Skeletal muscle tissue (tissue), 4 donors: Measurements from ENCODE around the gene PNMA8A. TPM values are rescaled to one million over a fixed set of nuclear protein-coding genes. Genes with fewer than 3 reads are reported as not detected.

Experiments used
- H3K27ac ChIP-seq: one replicate; pipeline ENCODE4 v1.7.0; 2013; ENCODE audit warnings: mild to moderate bottlenecking, low read depth, low read length, inconsistent platforms
- H3K27me3 ChIP-seq, 3 donors: one replicate each; pipeline ENCODE4 v1.7.0; 2013; ENCODE audit warnings: low read length in 3 of 3; ENCODE audit not compliant: control insufficient read depth in 3 of 3, insufficient read depth in 3 of 3
- H3K36me3 ChIP-seq, 3 donors: one replicate each; pipeline ENCODE4 v1.7.0; 2013; ENCODE audit warnings: low read length in 3 of 3; ENCODE audit not compliant: control insufficient read depth in 3 of 3, insufficient read depth in 3 of 3
- H3K4me1 ChIP-seq, 3 donors: one replicate each; pipeline ENCODE4 v1.7.0; 2013; ENCODE audit warnings: low read length in 3 of 3, mild to moderate bottlenecking in 3 of 3; ENCODE audit not compliant: control insufficient read depth in 3 of 3, insufficient read depth in 3 of 3
- H3K4me3 ChIP-seq, 3 donors: one replicate each; pipeline ENCODE4 v1.7.0; 2013; ENCODE audit warnings: low read length in 3 of 3
- H3K9ac ChIP-seq, 3 donors: one replicate each; pipeline ENCODE4 v1.7.0; 2013; ENCODE audit warnings: low read length in 3 of 3, mild to moderate bottlenecking in 3 of 3, moderate library complexity in 2 of 3, low read depth in 1 of 3
- H3K9me3 ChIP-seq, 3 donors: one replicate each; pipeline ENCODE4 v1.7.0; 2013; ENCODE audit warnings: low read length in 3 of 3; ENCODE audit not compliant: control insufficient read depth in 3 of 3
- total RNA-seq: library from RNA; depleted of rRNA; stranded (reverse); fragments of >200 nt; gene quantifications from one replicate; pipeline ENCODE4 v1.2.3, GENCODE V29; 2014
- donor health status: Osteomylitis.

PNMA8A gene
- total RNA-seq, 1 donor from 2014 or later = 21.4 TPM

DNA sequence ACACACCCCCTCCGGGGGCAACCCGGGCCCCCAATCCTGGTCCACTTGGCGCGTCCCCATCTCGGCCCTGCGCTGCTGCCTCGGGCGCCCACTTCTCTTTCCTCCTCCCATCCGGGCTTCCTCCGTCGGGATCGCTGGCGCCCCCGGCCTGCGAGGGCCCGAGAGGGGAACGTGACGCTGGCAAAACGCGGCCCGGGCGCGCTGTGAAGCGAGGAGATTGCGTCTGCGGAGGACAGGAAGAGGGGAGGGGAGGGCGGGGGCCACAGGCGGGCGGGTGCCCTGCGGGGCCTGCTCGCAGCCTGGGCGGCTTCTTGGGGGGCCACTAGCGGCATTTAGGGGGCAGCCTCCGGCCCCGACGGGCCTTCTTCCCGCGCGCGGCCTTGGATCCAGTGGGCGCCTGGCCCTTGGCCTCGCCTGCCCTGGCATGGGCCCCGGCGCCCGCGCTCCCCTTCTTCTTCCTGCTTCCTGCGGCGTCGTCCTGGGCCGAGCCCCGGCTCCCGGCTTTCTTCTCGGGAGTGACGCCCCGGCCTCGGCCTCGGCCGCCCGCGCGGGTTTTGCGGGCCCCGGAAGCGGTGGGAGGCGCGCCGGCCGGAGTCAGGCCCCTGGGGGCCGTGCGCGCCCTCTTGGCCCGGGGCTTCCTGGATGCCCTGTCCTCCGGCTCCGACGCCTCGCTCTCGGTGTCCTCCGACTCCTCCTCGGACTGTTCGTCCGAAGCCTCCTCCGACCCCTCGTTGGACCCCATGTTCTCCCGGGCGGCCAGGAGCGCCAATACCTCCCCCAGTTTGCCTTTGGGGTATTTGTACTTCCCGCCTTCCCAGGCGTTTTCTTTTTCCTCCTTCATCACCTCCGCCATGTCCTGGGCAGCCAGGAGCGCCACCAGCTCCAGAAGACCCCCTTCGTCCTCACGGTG lies 22.1 kb upstream of the PNMA8A start:
- H3K27ac ChIP-seq = no peak overlapping the region
- no peaks in the 10 kb centered on the region for H3K9me3 ChIP-seq
- H3K36me3 ChIP-seq = no peaks in the 10 kb centered on the region
- H3K4me1 ChIP-seq = peaks cover 9 to 16% (median 13%) of the 10 kb centered on the region in 3 donors
- H3K4me3 ChIP-seq = peak overlapping the region in 2 of 3 donors; percentile 38 to 49
- H3K27me3 ChIP-seq = peaks cover 38 to 63% (median 52%) of the 10 kb centered on the region in 3 donors
- peak overlapping the region in 2 of 3 donors; percentile 32 to 64 for H3K9ac ChIP-seq

DNA sequence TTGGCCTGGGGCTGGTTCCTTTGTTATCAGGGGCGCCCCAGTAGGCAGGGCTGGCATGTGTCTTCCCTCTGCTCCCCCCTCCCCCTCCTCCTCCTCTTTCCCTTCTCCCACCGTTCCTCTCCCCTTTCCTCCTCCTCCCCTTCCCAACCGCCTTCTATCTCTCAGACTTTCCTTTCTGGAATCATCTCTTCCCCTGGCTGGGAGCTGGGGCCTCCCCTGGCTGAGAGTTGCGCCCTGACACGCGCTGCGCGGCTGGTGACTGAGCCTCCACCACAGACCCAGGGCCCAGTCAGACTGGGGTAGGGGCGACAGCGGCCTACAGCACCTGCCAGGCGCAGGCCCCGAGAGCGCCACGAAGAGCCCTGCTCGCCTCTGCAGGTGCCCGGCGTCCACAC lies 21.5 kb upstream of the PNMA8A start:
- peak overlapping the region in 2 of 3 donors; percentile 32 to 62 for H3K9ac ChIP-seq
- H3K36me3 ChIP-seq = no peaks in the 10 kb centered on the region
- H3K9me3 ChIP-seq = no peaks in the 10 kb centered on the region
- no peak overlapping the region for H3K27ac ChIP-seq
- H3K4me3 ChIP-seq = peak overlapping the region in 1 of 3 donors; percentile 13
- H3K27me3 ChIP-seq = peaks cover 43 to 68% (median 56%) of the 10 kb centered on the region in 3 donors
- peaks cover 11 to 18% (median 15%) of the 10 kb centered on the region in 3 donors for H3K4me1 ChIP-seq

DNA sequence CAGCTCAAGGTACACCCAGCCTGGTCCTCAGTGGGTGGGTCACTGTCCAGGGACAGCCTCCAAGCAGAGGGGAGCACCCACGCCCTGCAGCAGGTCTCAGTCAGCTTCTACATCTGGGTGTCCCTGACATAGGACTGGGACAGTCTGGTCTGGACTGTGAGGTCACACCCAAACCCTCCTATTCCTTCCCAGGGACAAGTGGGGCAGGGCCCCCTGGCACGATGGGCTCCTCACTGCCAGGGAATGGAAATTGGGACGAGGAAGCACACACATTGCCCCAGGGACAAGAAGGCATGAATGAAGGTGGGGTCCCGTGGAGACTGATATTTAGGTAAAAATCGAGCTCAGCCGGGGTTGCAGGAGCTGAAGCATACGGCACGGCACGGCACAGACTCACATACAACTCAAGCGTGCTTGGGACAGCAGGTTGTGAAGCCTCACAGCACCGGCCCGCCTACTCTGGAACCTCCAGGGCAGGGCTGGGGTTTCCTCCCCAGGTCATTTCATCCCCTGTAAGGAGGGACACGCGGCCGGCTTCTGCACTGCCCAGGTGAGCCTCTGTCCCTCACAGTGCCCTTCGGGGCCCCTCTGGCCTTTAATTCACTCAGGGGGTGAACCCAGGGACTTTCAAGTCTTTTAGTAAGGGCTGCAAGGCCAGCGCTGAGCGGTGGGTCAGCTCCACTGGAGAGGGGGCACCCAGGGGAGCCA lies 20.8 kb upstream of the PNMA8A start:
- Histone ChIP-seq H3K4me3 (no peak overlapping the region), H3K9me3 (no peaks in the 10 kb centered on the region), H3K27me3 (peaks cover 50 to 75% (median 62%) of the 10 kb centered on the region in 3 donors), H3K27ac (no peak overlapping the region), H3K4me1 (peaks cover 17 to 25% (median 22%) of the 10 kb centered on the region in 3 donors), H3K36me3 (no peaks in the 10 kb centered on the region), H3K9ac (no peak overlapping the region)

DNA sequence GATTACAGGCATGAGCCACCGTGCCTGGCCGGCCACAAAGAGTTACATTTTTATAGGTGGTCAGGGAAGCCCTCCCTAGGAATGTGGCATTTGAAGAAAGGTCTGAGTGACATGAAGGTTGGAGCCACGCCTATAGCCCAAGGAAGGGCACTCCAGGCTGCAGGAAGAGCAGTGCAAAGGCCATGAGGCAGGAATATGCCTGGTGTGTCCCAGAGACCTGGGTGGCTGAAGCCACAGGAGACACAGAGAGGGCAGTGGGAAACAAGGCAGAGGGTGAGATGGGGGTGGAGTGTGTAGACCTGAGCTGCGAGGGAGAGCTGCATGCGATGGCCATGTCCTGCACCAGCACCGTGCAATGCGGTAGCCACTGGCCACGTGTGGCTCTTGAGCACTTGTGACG lies 19.4 kb upstream of the PNMA8A start:
- no peaks in the 10 kb centered on the region for H3K9me3 ChIP-seq
- no peak overlapping the region for H3K4me3 ChIP-seq
- H3K27ac ChIP-seq = no peak overlapping the region
- no peak overlapping the region for H3K9ac ChIP-seq
- H3K4me1 ChIP-seq = peaks cover 17 to 25% (median 23%) of the 10 kb centered on the region in 3 donors
- peaks cover 59 to 77% (median 61%) of the 10 kb centered on the region in 3 donors for H3K27me3 ChIP-seq
- no peaks in the 10 kb centered on the region for H3K36me3 ChIP-seq

DNA sequence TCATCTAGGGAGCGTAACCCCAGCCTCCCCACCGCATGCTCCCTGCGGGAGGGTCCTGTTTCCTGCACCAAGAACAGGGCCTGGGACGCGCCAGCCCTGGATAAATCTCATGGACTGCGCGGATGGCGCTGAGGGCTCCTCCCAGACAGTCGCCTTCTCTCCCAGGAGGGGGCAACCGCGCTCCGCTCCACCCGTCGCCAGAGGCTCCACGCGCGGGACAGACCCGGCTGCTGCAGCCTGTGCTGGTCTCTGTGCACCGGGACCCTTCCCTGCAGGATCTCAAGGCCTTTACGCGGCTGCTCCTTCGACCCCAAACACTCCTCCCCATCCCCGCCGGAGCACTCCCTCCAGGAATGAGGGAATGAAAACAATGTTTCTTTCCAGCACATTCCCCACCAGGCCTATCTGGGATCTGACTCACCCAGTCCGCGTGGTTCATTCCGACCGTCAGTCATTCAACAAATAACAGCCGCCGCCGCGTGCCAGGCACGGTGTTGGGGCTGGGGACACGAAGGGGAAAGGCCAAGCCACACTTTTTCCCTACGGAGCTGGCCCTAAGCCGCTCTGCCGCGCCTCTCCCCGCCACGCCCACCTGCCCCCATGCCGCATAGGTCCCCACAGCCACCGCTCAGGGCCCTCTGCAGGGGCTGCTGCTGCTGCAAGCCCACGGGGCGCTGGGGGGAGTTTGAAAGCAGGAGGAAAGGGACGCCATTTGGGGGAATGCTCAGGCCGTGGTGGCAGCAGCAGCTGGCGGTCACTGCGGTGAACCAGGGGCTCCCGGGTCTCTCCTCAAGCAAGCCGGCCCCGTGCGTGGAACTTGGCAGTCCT lies 18.3 kb upstream of the PNMA8A start:
- Histone ChIP-seq H3K9ac (peak overlapping the region in 1 of 3 donors; percentile 33), H3K27ac (no peak overlapping the region), H3K36me3 (no peaks in the 10 kb centered on the region), H3K9me3 (no peaks in the 10 kb centered on the region), H3K4me1 (peaks cover 15 to 23% (median 20%) of the 10 kb centered on the region in 3 donors), H3K27me3 (peaks cover 52 to 68% (median 55%) of the 10 kb centered on the region in 3 donors), H3K4me3 (peak overlapping the region in 1 of 3 donors; percentile 35)

DNA sequence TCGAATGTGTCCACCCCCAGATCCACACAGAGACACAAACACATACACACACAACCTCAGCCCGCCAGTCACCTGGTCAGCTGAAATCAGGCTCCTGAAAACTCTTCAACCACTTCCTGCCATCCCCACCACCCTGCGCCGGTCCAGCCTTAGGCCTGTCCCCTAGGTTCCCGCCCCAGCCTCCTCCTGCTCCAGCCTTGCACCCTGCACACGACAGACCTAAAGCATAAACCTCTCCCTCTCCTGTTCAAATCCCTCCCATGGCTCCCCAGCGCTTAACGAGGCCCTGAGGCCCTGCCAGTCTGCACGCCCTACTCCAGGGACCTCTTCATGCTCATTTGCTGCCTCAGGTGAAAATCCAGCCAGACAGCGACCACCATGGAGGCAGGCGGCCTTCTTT lies 17.2 kb upstream of the PNMA8A start:
- H3K9me3 ChIP-seq = no peaks in the 10 kb centered on the region
- no peak overlapping the region for H3K27ac ChIP-seq
- H3K4me3 ChIP-seq = no peak overlapping the region
- H3K4me1 ChIP-seq = peaks cover 12 to 21% (median 20%) of the 10 kb centered on the region in 3 donors
- peaks cover 44 to 58% (median 50%) of the 10 kb centered on the region in 3 donors for H3K27me3 ChIP-seq
- no peak overlapping the region for H3K9ac ChIP-seq
- H3K36me3 ChIP-seq = no peaks in the 10 kb centered on the region

DNA sequence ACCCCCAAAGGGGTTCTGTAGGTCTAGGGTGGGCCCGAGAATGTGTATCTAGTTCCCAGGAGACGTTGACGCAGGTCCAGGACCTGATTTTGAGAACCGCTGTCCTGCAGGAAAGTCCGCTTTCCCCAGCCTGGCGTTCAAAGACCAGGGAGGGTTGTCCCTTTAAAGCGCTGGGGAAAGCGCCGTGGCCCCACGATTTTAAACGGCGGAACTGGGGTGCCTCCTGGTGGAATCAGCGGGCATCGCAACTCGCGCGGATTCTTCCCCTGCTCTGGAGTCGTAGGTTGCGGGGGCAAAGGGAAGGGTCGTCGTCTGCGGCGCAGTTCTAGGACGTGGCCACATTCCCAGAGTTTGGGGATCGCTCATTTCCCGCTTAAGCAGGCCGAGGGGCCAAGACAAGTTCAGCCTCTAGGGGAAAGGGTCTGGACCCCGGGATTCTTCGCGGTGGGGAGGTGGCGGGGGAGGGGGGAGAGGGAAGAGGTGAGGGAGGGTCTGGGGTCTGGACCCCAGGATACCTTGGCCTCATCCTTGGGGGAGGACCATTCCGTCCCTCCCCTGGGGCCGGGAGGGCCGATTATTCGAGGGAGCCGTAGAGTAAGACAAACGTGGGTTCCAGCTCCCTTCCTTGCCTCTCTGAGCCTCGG lies 16.6 kb upstream of the PNMA8A start:
- Histone ChIP-seq H3K27me3 (peaks cover 44 to 58% (median 50%) of the 10 kb centered on the region in 3 donors), H3K4me1 (peaks cover 12 to 21% (median 20%) of the 10 kb centered on the region in 3 donors), H3K36me3 (no peaks in the 10 kb centered on the region), H3K4me3 (peak overlapping the region; percentile 50 to 69 (median 61)), H3K27ac (no peak overlapping the region), H3K9me3 (no peaks in the 10 kb centered on the region), H3K9ac (peak overlapping the region in 2 of 3 donors; percentile 51 to 64)

DNA sequence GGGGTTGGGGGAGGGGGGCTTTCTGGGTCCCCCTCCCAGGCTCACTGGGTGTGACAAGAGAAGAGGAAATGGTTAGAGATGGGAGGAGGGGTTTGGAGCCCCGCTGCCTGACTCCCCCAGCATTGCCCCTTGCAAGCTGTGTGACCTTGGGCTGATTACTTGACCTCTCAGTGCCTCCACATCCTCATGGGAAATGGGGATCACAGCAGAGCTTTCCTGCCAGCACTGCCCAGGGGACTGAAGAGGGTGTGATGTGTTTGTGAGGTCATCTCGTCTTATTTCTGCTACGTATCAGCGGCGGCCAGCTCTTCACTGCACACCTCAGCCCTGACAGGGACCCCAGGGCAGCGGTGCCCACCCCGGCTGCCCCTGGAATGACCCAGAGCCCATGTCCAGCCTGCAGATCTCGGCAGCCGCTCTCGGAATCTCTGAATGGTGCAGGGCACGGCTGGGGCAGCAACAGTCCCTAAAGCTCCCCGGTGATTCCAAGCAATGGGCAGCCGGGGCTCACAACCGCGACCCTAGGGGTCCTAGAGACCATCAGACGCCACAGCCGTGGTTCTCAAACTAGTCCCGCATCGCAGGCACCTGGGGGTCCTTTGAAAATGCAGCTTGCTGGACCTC lies 15.9 kb upstream of the PNMA8A start:
- Histone ChIP-seq H3K36me3 (no peaks in the 10 kb centered on the region), H3K27ac (no peak overlapping the region), H3K4me1 (peaks cover 12 to 21% (median 20%) of the 10 kb centered on the region in 3 donors), H3K27me3 (peaks cover 37 to 60% (median 50%) of the 10 kb centered on the region in 3 donors), H3K9ac (peak overlapping the region in 2 of 3 donors; percentile 51 to 64), H3K4me3 (peak overlapping the region; percentile 50 to 69 (median 61)), H3K9me3 (no peaks in the 10 kb centered on the region)

DNA sequence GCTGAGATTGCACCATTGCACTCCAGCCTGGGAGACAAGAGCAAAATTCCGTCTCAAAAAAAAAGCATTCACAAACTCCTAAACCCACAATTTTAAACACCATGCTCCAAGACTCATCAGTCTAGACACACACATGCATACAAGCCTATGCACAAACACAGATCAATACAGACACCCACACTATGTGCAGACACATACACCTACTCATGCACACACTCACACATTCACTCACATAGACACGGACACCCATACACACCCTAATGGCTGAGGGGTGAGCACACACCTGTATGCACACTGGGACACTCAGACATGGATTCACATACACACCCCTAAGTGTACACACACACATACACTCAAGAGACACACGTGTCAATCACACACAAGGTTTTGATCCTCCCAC lies 15.0 kb upstream of the PNMA8A start:
- no peak overlapping the region for H3K27ac ChIP-seq
- H3K4me3 ChIP-seq = no peak overlapping the region
- H3K36me3 ChIP-seq = no peaks in the 10 kb centered on the region
- no peaks in the 10 kb centered on the region for H3K9me3 ChIP-seq
- H3K9ac ChIP-seq = no peak overlapping the region
- peaks cover 29 to 50% (median 41%) of the 10 kb centered on the region in 3 donors for H3K27me3 ChIP-seq
- H3K4me1 ChIP-seq = peaks cover 12 to 20% (median 19%) of the 10 kb centered on the region in 3 donors
